Neural progenitor cell (in vitro differentiated cells): ENCODE measurements around the gene ATP1A1. TPM values are rescaled to one million over a fixed set of nuclear protein-coding genes. Genes with fewer than 3 reads are reported as not detected.

Experiments
- DNase-seq: peaks from one replicate; pipeline ENCODE4 v3.0.0-alpha.2; 2016; ENCODE audit warnings: low spot score
- H2AFZ ChIP-seq: fragments of 200-600 bp; sonication (generic); replicated peaks from 2 replicates; pipeline ENCODE4 v1.6.1; 2016; ENCODE audit warnings: antibody characterized with exemption
- H3F3A ChIP-seq: fragments of 200-600 bp; sonication (generic); 2 replicates; pipeline ENCODE4 v1.6.1; 2016; ENCODE audit warnings: antibody characterized with exemption, low read depth
- H3K27ac ChIP-seq: fragments of 200-600 bp; sonication (generic); 2 replicates; pipeline ENCODE4 v1.5.1; 2016; ENCODE audit warnings: mild to moderate bottlenecking
- H3K27me3 ChIP-seq: fragments of 200-600 bp; sonication (generic); 2 replicates; pipeline ENCODE4 v1.6.1; 2016; ENCODE audit warnings: mild to moderate bottlenecking, moderate library complexity
- H3K36me3 ChIP-seq: fragments of 200-600 bp; sonication (generic); 2 replicates; pipeline ENCODE4 v1.5.1; 2016
- H3K4me1 ChIP-seq: fragments of 200-600 bp; sonication (generic); 2 replicates; pipeline ENCODE4 v1.6.1; 2016; ENCODE audit warnings: mixed run types
- H3K4me2 ChIP-seq: fragments of 200-600 bp; sonication (generic); 2 replicates; pipeline ENCODE4 v1.6.1; 2016
- H3K4me3 ChIP-seq: fragments of 200-600 bp; sonication (generic); 2 replicates; pipeline ENCODE4 v1.5.1; 2016
- H3K79me2 ChIP-seq: fragments of 200-600 bp; sonication (generic); 2 replicates; pipeline ENCODE4 v1.6.1; 2016; ENCODE audit warnings: low read depth
- H3K9ac ChIP-seq: fragments of 200-600 bp; sonication (generic); 2 replicates; pipeline ENCODE4 v1.6.1; 2016
- H3K9me3 ChIP-seq: fragments of 200-600 bp; sonication (generic); 2 replicates; pipeline ENCODE4 v1.5.1; 2016; ENCODE audit warnings: low read depth
- H4K20me1 ChIP-seq: fragments of 200-600 bp; sonication (generic); 2 replicates; pipeline ENCODE4 v1.6.1; 2016; ENCODE audit warnings: low read depth
- H3K27ac Mint-ChIP-seq: 3 replicates; pipeline ENCODE4 v1.8.0; 2021; ENCODE audit warnings: mixed read lengths
- H3K27me3 Mint-ChIP-seq: 2 replicates; pipeline ENCODE4 v1.8.0; 2022; ENCODE audit warnings: low read depth, mild to moderate bottlenecking, inconsistent platforms, moderate library complexity, mixed read lengths; ENCODE audit not compliant: insufficient read depth
- H3K36me3 Mint-ChIP-seq: 3 replicates; pipeline ENCODE4 v1.8.0; 2021; ENCODE audit warnings: mixed read lengths
- H3K4me1 Mint-ChIP-seq: 3 replicates; pipeline ENCODE4 v1.8.0; 2021; ENCODE audit warnings: mixed read lengths
- H3K4me3 Mint-ChIP-seq: 3 replicates; pipeline ENCODE4 v1.8.0; 2021; ENCODE audit warnings: mild to moderate bottlenecking, moderate library complexity, mixed read lengths
- H3K9me3 Mint-ChIP-seq: 3 replicates; pipeline ENCODE4 v1.8.0; 2020; ENCODE audit warnings: mixed read lengths
- CTCF ChIP-seq: fragments of 200-600 bp; sonication (generic); IDR thresholded peaks from 2 replicates; pipeline ENCODE4 v1.5.1; 2017; ENCODE audit warnings: antibody characterized with exemption, mild to moderate bottlenecking
- EZH2 ChIP-seq: fragments of 200-600 bp; sonication (generic); IDR thresholded peaks from 2 replicates; pipeline ENCODE4 v1.6.1; 2017; ENCODE audit warnings: antibody characterized with exemption, mild to moderate bottlenecking, moderate library complexity
- EZH2phosphoT487 ChIP-seq: fragments of 200-600 bp; sonication (generic); IDR thresholded peaks from 2 replicates; pipeline ENCODE4 v1.6.1; 2017; ENCODE audit warnings: antibody characterized with exemption
- total RNA-seq: library from RNA; depleted of rRNA; stranded (reverse); fragments of >200 nt; gene quantifications from 2 replicates; pipeline ENCODE4 v1.2.3, GENCODE V29; 2015; ENCODE audit warnings: low replicate concordance

Gene ATP1A1
- total RNA-seq, 1 donor from 2014 or later: 61.5 TPM

- Mint-ChIP-seq H3K27ac (no peak overlapping the region), H3K27me3 (peaks cover 2% of the 10 kb centered on the region), H3K9me3 (no peaks in the 10 kb centered on the region), H3K4me1 (peaks cover 3% of the 10 kb centered on the region), H3K4me3 (no peak overlapping the region), H3K36me3 (peaks cover 50% of the 10 kb centered on the region)
- H3K9me3 ChIP-seq: no peaks in the 10 kb centered on the region
- no peaks in the 10 kb centered on the region for H3K27me3 ChIP-seq
- peaks cover 18% of the 10 kb centered on the region for H3K36me3 ChIP-seq
- no peak overlapping the region for H3K4me2 ChIP-seq
- H3K4me1 ChIP-seq: no peaks in the 10 kb centered on the region
- TF ChIP-seq CTCF: no peak
- no peak for TF ChIP-seq EZH2
- TF ChIP-seq EZH2phosphoT487: no peak
- DNase-seq: no peak
- H3K4me3 ChIP-seq: no peak overlapping the region
- no peak overlapping the region for H2AFZ ChIP-seq
- H3K79me2 ChIP-seq: no peaks in the 10 kb centered on the region
- no peak overlapping the region for H3K9ac ChIP-seq
- H4K20me1 ChIP-seq: peaks cover 4% of the 10 kb centered on the region
- H3K27ac ChIP-seq: no peak overlapping the region
- H3F3A ChIP-seq: no peaks in the 10 kb centered on the region
Observed at GRCh38 chr1:116391185-116391584, 18.1 kb downstream of the ATP1A1 start.

- H3K4me1 Mint-ChIP-seq: no peaks in the 10 kb centered on the region
- H3K27me3 Mint-ChIP-seq: peaks cover 2% of the 10 kb centered on the region
- Histone ChIP-seq H4K20me1 (peaks cover 4% of the 10 kb centered on the region), H3K4me2 (no peak overlapping the region), H3K27ac (no peak overlapping the region), H3K4me1 (no peaks in the 10 kb centered on the region), H3K4me3 (no peak overlapping the region), H3K27me3 (no peaks in the 10 kb centered on the region), H3K9me3 (no peaks in the 10 kb centered on the region), H3K79me2 (no peaks in the 10 kb centered on the region), H3K9ac (no peak overlapping the region), H2AFZ (no peak overlapping the region), H3F3A (no peaks in the 10 kb centered on the region), H3K36me3 (peaks cover 18% of the 10 kb centered on the region)
- no peak overlapping the region for H3K4me3 Mint-ChIP-seq
- no peaks in the 10 kb centered on the region for H3K9me3 Mint-ChIP-seq
- H3K27ac Mint-ChIP-seq: no peak overlapping the region
- no peak for DNase-seq
- peaks cover 55% of the 10 kb centered on the region for H3K36me3 Mint-ChIP-seq
- TF ChIP-seq EZH2phosphoT487 (no peak), CTCF (no peak), EZH2 (no peak)
Observed at GRCh38 chr1:116392717-116393404, 19.8 kb downstream of the ATP1A1 start.

- Mint-ChIP-seq H3K27me3 (peaks cover 2% of the 10 kb centered on the region), H3K36me3 (peaks cover 57% of the 10 kb centered on the region), H3K4me1 (no peaks in the 10 kb centered on the region), H3K9me3 (no peaks in the 10 kb centered on the region), H3K27ac (no peak overlapping the region), H3K4me3 (no peak overlapping the region)
- H3K27ac ChIP-seq: no peak overlapping the region
- no peaks in the 10 kb centered on the region for H3K4me1 ChIP-seq
- H3F3A ChIP-seq: no peaks in the 10 kb centered on the region
- H3K4me2 ChIP-seq: no peak overlapping the region
- no peak for TF ChIP-seq CTCF
- no peak for TF ChIP-seq EZH2
- no peak for TF ChIP-seq EZH2phosphoT487
- H3K9me3 ChIP-seq: no peaks in the 10 kb centered on the region
- H3K27me3 ChIP-seq: no peaks in the 10 kb centered on the region
- no peak overlapping the region for H3K4me3 ChIP-seq
- peaks cover 9% of the 10 kb centered on the region for H3K36me3 ChIP-seq
- H3K9ac ChIP-seq: no peak overlapping the region
- H3K79me2 ChIP-seq: no peaks in the 10 kb centered on the region
- no peak for DNase-seq
- H4K20me1 ChIP-seq: peaks cover 4% of the 10 kb centered on the region
- no peak overlapping the region for H2AFZ ChIP-seq
Observed at GRCh38 chr1:116393792-116394191, 20.7 kb downstream of the ATP1A1 start.
